Activated naive CD4-positive, alpha-beta T cell (primary cell): Measurements from ENCODE around the gene NPDC1.
"Not testable (repeated sequence)": the region's sequence is repeated elsewhere in the genome, so short reads cannot be mapped to it uniquely, and the experiment has no call there.

ENCODE experiments used
- DNase-seq, 4 experiments: peaks; one replicate each; lab custom pipeline; 2025; lab: John Stamatoyannopoulos, UW

Gene NPDC1

GRCh38 chr9:137011907-137012675, 33.9 kb downstream of the NPDC1 start:
- no peak for DNase-seq

GRCh38 chr9:137011156-137011555, 34.8 kb downstream of the NPDC1 start:
- DNase-seq, result no peak

GRCh38 chr9:137009938-137010732, 35.8 kb downstream of the NPDC1 start:
- no peak for DNase-seq

GRCh38 chr9:137009217-137009616, 36.8 kb downstream of the NPDC1 start:
- DNase-seq, result no peak

GRCh38 chr9:137008312-137008711, 37.7 kb downstream of the NPDC1 start:
- DNase-seq, result no peak

GRCh38 chr9:137007816-137008270, 38.1 kb downstream of the NPDC1 start:
- no peak for DNase-seq

- no peak for DNase-seq
These were observed 38.7 kb downstream of the NPDC1 start for GRCh38 chr9:137007108-137007815.

GRCh38 chr9:137006116-137007003, 39.6 kb downstream of the NPDC1 start:
- DNase-seq, result no peak

GRCh38 chr9:137004285-137004684, 41.7 kb downstream of the NPDC1 start:
- DNase-seq, result not testable (repeated sequence)

- DNase-seq, result no peak
These were observed 43.3 kb downstream of the NPDC1 start for GRCh38 chr9:137002646-137003041.

- no peak for DNase-seq
These were observed 43.9 kb downstream of the NPDC1 start for GRCh38 chr9:137001857-137002645.

GRCh38 chr9:137000177-137000930, 45.6 kb downstream of the NPDC1 start:
- DNase-seq, result no peak

- DNase-seq, result no peak
These were observed 48.1 kb downstream of the NPDC1 start for GRCh38 chr9:136997830-136998234.

- no peak for DNase-seq
These were observed 48.6 kb downstream of the NPDC1 start for GRCh38 chr9:136997371-136997770.

- DNase-seq, result peak in 2 of 4 experiments; percentile 17 to 47
These were observed 49.4 kb downstream of the NPDC1 start, which contains the start of gene CLIC3 for GRCh38 chr9:136996361-136997292. CLIC3 (minus strand) TSS chr9:136996568; CDS start chr9:136996543, 25 bp downstream.

GRCh38 chr9:136995772-136996311, 50.1 kb downstream of the NPDC1 start:
- no peak for DNase-seq

GRCh38 chr9:136995362-136995761, 50.6 kb downstream of the NPDC1 start:
- DNase-seq, result no peak

GRCh38 chr9:136994888-136995230, 51.1 kb downstream of the NPDC1 start:
- DNase-seq, result no peak
